Loucy (cell line): ENCODE measurements around the gene AKAP13.

Experiments used
- CTCF ChIP-seq: fragments of 200-600 bp; sonication (generic); conservative IDR thresholded peaks from 2 replicates; pipeline ENCODE4 v1.5.1; 2014; ENCODE audit warnings: mild to moderate bottlenecking, antibody characterized with exemption, low read length
- EZH2phosphoT487 ChIP-seq: fragments of 200-600 bp; IDR thresholded peaks from 2 replicates; pipeline ENCODE4 v1.6.1; 2018; ENCODE audit warnings: antibody characterized with exemption, mild to moderate bottlenecking, moderate library complexity, borderline replicate concordance

DNA sequence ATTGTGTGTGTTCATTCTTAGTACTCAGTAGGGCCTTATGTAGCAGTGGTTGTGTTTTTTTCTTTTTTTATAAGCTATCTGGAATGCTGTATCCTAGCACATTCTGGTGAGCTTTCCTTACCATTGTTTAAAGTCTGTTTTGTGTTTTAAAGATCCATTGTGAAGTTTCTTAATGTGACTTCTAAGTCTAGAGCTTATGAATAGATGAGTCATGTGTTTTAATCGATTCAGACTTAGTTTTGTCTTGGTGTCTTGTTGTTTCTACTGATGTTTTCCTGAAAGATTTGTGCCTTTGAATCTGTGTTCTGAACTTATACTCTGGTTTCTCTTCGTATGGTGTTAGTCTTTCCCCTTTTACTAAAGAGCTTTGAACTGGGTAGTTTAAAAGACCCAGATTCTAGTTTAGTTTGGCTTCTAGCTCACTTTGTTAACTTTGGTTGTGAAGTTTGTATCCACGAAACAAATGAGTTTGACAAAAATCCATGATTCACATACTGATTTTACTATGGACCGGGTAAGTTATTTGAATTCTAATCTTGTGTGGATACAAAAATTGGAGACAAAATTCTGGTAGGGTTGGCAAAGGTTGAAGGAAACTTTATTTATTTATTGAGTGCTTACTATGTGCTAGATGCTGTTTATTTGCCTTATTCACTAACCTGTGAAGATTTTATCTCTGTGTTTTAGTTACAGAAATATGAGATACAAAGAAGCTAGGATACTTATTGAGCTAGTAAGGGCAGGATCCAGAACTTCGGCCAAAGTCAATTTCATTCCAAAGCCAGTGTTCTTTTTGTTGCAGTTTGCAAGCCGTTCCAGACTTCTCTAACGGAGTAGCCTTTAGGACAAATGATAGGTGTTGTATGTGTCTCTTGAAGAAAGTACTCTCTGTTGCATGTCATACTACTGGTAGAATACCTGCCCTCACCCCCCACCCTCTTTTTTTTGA lies 24.8 kb downstream of the AKAP13 start:
- TF ChIP-seq CTCF, result no peak
- TF ChIP-seq EZH2phosphoT487, result no peak
